Gastrocnemius medialis (tissue), 4 donors: Measurements from ENCODE around the gene EXOG. TPM values are rescaled to one million over a fixed set of nuclear protein-coding genes. Genes with fewer than 3 reads are reported as not detected.

Source experiments
- ATAC-seq, 2 donors: fragments of 150-250 bp; one replicate each; pipeline ENCODE4 v1.9.1; 2016
- DNase-seq, 2 donors: peaks; one replicate each; pipeline ENCODE4 v3.0.0-alpha.2; 2019
- H3K27ac ChIP-seq, 4 donors: fragments of 200-600 bp; sonication (generic); 1 replicate in 1 of 4; 2 replicates in 3 of 4; pipeline ENCODE4 v1.5.1; 2016 to 2018; ENCODE audit warnings: mild to moderate bottlenecking in 2 of 4, moderate library complexity in 1 of 4
- H3K27me3 ChIP-seq, 3 donors: fragments of 200-600 bp; sonication (generic) in 2 of 3; 1 replicate in 1 of 3; 2 replicates in 2 of 3; pipeline versions ENCODE4 v1.5.1 to v1.6.0; 2016 to 2019; ENCODE audit warnings: mild to moderate bottlenecking in 1 of 3, moderate library complexity in 1 of 3
- H3K36me3 ChIP-seq, 2 donors: fragments of 200-600 bp; sonication (generic) in 1 of 2; one replicate each; pipeline ENCODE4 v1.5.1; 2017 to 2018
- H3K4me1 ChIP-seq, 2 donors: fragments of 200-600 bp; sonication (generic) in 1 of 2; one replicate each; pipeline ENCODE4 v1.5.1; 2016 to 2017; ENCODE audit warnings: mild to moderate bottlenecking in 2 of 2
- H3K4me3 ChIP-seq, 4 donors: fragments of 200-600 bp; sonication (generic) in 3 of 4; 1 replicate in 1 of 4; 2 replicates in 3 of 4; pipeline ENCODE4 v1.5.1; 2016 to 2019; ENCODE audit warnings: mild to moderate bottlenecking in 2 of 4
- H3K9me3 ChIP-seq, 3 donors: fragments of 200-600 bp; sonication (generic) in 2 of 3; 1 replicate in 1 of 3; 2 replicates in 2 of 3; pipeline ENCODE4 v1.5.1; 2016 to 2019
- POLR2A ChIP-seq, 2 donors: fragments of 450-650 bp; IDR thresholded peaks; one replicate each; pipeline ENCODE4 v1.6.1; 2017; ENCODE audit warnings: antibody characterized with exemption in 2 of 2, mild to moderate bottlenecking in 2 of 2, moderate library complexity in 2 of 2
- in situ Hi-C, 4 donors: fragments of 200-750 bp; cut with MboI; loops; one replicate each; pipeline versions ENCODE4 v1.15.0 to v1.8.0; 2017; ENCODE audit warnings: low sequenced_read_pairs in 4 of 4
- intact Hi-C: fragments of 100-400 bp; cut with DNase I; formaldehyde crosslinking; loops from one replicate; pipeline ENCODE4 v1.15.1; 2023; ENCODE audit warnings: low total_unique reads
- total RNA-seq, 4 donors: library from RNA; depleted of rRNA; stranded (reverse); fragments of >200 nt; gene quantifications; one replicate each; pipeline versions ENCODE4 v1.1.0 to v1.2.3, GENCODE V29; 2016
- TF ChIP-seq, protein P1 (sequence below), 5 experiments: fragments of 450-650 bp in 3 of 5; fragments of 200-600 bp in 2 of 5; sonication (generic) in 2 of 5; IDR thresholded peaks in 4 of 5; conservative IDR thresholded peaks in 1 of 5; 1 replicate in 4 of 5; 2 replicates in 1 of 5; pipeline ENCODE4 v1.5.1; 2016 to 2019; ENCODE audit warnings: antibody characterized with exemption in 5 of 5, mild to moderate bottlenecking in 3 of 5, moderate library complexity in 3 of 5

Gene EXOG
- total RNA-seq, 4 donors from 2014 or later = 1.6 to 6.5 (median 2.2) TPM

DNA sequence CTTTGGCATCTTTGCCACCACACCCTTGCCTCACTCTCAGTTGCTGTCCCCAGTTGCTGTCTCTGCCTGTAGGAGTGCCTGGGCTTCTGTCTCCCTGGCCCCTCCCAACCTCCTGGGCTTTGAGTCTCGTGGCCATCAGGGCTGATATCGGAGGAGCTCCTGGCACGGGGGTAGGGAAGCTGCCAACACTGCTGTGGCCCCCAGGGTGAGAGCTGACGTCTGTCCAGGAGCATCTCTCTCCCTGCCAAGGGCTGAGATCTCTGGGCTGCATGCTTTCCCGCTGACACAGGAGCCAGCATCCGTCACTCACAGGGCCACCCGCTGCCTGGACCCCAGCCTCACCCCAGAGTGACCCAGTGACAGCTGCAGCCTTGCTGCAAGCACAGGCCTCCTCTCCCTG is 47.4 kb downstream of the EXOG start:
- Histone ChIP-seq H3K4me3 (no peak overlapping the region), H3K36me3 (no peaks in the 10 kb centered on the region), H3K27ac (peak overlapping the region in 1 of 4 donors; percentile 8), H3K4me1 (peaks cover 0 to 24% of the 10 kb centered on the region in 2 donors), H3K9me3 (no peaks in the 10 kb centered on the region), H3K27me3 (no peaks in the 10 kb centered on the region)
- DNase-seq (peak in 1 of 2 donors; percentile 36), ATAC-seq (peak in 1 of 2 donors; percentile 39)
- in situ Hi-C loops (loop anchor here in 1 of 4 donors (25.0 kb wide), 1 partner anchor 469 kb away; no protein-coding TSS in a partner anchor), intact Hi-C loops (no loop called here)
- TF ChIP-seq POLR2A (IDR thresholded peaks at IDR 0.05) = no peak
- TF ChIP-seq, protein P1, sequence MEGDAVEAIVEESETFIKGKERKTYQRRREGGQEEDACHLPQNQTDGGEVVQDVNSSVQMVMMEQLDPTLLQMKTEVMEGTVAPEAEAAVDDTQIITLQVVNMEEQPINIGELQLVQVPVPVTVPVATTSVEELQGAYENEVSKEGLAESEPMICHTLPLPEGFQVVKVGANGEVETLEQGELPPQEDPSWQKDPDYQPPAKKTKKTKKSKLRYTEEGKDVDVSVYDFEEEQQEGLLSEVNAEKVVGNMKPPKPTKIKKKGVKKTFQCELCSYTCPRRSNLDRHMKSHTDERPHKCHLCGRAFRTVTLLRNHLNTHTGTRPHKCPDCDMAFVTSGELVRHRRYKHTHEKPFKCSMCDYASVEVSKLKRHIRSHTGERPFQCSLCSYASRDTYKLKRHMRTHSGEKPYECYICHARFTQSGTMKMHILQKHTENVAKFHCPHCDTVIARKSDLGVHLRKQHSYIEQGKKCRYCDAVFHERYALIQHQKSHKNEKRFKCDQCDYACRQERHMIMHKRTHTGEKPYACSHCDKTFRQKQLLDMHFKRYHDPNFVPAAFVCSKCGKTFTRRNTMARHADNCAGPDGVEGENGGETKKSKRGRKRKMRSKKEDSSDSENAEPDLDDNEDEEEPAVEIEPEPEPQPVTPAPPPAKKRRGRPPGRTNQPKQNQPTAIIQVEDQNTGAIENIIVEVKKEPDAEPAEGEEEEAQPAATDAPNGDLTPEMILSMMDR (IDR thresholded peaks at IDR 0.05 in 4 of 5, conservative IDR thresholded peaks at IDR 0.05 in 1 of 5) = no peak

DNA sequence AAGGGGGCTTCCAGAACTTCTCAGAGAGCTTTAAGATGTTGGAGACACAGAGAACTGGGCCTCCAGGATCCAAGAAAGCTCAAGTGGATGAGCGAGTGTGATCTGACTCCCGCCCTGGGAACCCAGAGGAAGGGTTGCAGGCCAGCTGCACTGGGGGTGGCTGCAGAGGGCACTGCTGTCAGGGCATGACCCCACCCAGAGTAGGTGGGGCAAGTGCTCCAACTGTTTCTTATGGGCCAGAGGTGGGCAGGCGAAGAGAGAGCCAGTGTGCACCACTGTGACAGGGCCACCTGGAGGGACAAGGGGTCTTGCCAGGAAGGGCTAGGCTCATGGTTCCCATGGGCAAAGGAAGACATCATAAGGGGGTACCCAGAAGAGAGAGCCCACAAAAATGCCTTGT is 48.8 kb downstream of the EXOG start:
- H3K4me1 ChIP-seq = peaks cover 0 to 24% of the 10 kb centered on the region in 2 donors

DNA sequence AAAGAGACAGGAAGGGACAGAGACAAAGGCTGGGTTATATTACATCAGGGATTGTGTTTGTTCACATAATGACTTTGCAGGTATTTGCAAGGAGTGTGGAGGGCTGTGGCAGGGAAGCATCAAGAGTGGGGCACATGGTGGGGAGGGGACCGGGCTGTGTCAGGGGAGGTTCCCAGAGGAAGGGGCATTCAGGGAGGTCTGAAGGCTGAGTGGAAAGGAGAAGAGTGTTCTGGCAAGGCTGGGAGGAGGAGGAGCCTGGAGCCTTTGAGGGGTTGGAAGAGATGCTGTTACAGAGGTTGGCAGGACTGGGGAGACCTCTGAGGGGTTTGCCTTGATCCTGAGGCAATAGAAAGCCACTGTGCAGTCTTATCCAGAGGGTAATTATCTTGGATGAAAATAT is 49.4 kb downstream of the EXOG start:
- no peak for ATAC-seq
- Histone ChIP-seq H3K36me3 (no peaks in the 10 kb centered on the region), H3K4me1 (peaks cover 0 to 24% of the 10 kb centered on the region in 2 donors), H3K4me3 (no peak overlapping the region), H3K27ac (no peak overlapping the region), H3K27me3 (no peaks in the 10 kb centered on the region), H3K9me3 (no peaks in the 10 kb centered on the region)
- in situ Hi-C loops = loop anchor here in 1 of 4 donors (25.0 kb wide), 1 partner anchor 467 kb away; no protein-coding TSS in a partner anchor
- no peak for TF ChIP-seq POLR2A (IDR thresholded peaks at IDR 0.05)
- TF ChIP-seq, protein P1 (IDR thresholded peaks at IDR 0.05 in 4 of 5, conservative IDR thresholded peaks at IDR 0.05 in 1 of 5) = no peak
- DNase-seq = no peak
- intact Hi-C loops = no loop called here

More for the DNA sequence above, 48.8 kb downstream of the EXOG start:
- no peaks in the 10 kb centered on the region for H3K27me3 ChIP-seq
- in situ Hi-C loops = loop anchor here in 1 of 4 donors (25.0 kb wide), 1 partner anchor 467 kb away; no protein-coding TSS in a partner anchor
- H3K9me3 ChIP-seq = no peaks in the 10 kb centered on the region
- DNase-seq = no peak
- intact Hi-C loops = no loop called here
- ATAC-seq = no peak
- no peak for TF ChIP-seq POLR2A (IDR thresholded peaks at IDR 0.05)
- TF ChIP-seq, protein P1 (IDR thresholded peaks at IDR 0.05 in 4 of 5, conservative IDR thresholded peaks at IDR 0.05 in 1 of 5) = no peak
- H3K27ac ChIP-seq = no peak overlapping the region
- no peaks in the 10 kb centered on the region for H3K36me3 ChIP-seq
- no peak overlapping the region for H3K4me3 ChIP-seq

DNA sequence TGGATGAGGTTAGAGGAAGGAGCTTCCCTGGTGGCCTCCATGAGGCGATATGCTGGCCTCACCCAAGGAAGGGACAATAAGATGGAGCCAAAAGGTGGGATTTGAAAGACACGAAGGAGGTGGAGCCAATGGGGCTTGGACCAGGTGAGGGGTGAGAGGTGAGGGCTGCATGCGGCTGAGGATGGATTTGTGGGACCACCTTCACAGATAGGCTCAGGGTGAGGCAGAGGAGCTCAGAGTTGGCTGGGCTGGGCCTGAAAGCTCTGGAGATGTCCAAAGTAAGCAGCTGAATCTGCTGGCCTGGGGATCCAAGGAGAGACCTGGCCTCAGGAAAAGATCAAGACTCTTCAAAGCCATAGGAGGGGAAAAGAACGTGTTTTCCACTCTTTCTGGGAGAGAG is 49.8 kb downstream of the EXOG start:
- H3K9me3 ChIP-seq = no peaks in the 10 kb centered on the region
- H3K27me3 ChIP-seq = no peaks in the 10 kb centered on the region
- in situ Hi-C loops (loop anchor here in 1 of 4 donors (25.0 kb wide), 1 partner anchor 466 kb away; no protein-coding TSS in a partner anchor), intact Hi-C loops (no loop called here)
- no peak for TF ChIP-seq POLR2A (IDR thresholded peaks at IDR 0.05)
- TF ChIP-seq, protein P1 (IDR thresholded peaks at IDR 0.05 in 4 of 5, conservative IDR thresholded peaks at IDR 0.05 in 1 of 5) = no peak
- H3K4me1 ChIP-seq = peaks cover 0 to 24% of the 10 kb centered on the region in 2 donors
- H3K4me3 ChIP-seq = no peak overlapping the region
- H3K36me3 ChIP-seq = no peaks in the 10 kb centered on the region
- ATAC-seq (no peak), DNase-seq (no peak)
- no peak overlapping the region for H3K27ac ChIP-seq
